ENCODE data around the gene MED10.

DNA sequence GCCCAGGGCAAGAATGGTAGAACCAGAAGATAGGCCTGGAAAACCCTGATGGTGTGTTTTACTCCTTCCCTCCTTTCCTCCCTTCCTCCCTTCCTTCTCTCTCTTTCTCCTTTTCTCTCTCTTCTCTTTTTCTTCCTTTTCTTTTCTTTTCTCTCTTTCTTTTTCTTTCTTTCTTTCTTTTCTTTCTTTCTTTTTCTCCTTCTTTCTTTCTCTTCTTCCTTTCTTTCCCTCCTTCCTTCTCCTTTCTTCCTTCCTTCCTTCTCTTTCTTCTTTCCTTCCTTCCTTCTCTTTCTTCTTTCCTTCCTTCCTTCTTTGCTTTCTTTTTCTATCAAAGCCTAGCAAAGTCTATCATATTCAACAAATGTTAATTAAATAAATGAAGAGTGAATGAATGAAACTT is 46.4 kb upstream of the MED10 start:
- TF ChIP-seq EP300 (IDR thresholded peaks at IDR 0.05) (no peak), POLR2A (IDR thresholded peaks at IDR 0.05) (no peak), POLR2AphosphoS5 (IDR thresholded peaks at IDR 0.05) (no peak), CTCF (IDR thresholded peaks at IDR 0.05) (no peak)
